DMS 273 (cell line): Measurements from ENCODE around the gene BBS12.
"Not testable (repeated sequence)": the region's sequence is repeated elsewhere in the genome, so short reads cannot be mapped to it uniquely, and the experiment has no call there.

Source experiments
- DNase-seq: peaks from one replicate; lab custom pipeline; 2025; ENCODE audit not compliant: unreplicated experiment; lab: John Stamatoyannopoulos, UW

BBS12 gene

GRCh38 chr4:122764071-122764820 is 31.7 kb downstream of the BBS12 start:
- DNase-seq: no peak

DNA sequence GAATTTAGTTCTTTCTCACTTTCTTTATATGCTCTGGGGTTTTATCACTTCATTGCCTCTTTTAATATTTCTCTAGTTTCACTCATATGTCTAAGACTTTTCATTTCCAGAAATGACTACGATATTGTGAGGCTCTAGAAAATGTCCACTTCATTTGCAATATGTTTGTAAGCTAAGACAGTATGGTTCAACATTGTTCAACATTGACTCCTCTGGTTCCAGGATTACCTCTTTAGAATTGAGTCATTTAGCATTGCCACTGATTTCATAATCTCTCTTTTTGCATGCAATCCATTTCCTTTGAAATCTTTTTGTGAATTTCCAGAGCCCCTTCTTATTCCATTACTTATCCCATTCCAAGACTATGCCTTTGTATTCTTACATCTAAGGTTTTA is 32.3 kb downstream of the BBS12 start:
- DNase-seq: no peak

- no peak for DNase-seq
These were observed 33.3 kb downstream of the BBS12 start for GRCh38 chr4:122765692-122766352.

DNA sequence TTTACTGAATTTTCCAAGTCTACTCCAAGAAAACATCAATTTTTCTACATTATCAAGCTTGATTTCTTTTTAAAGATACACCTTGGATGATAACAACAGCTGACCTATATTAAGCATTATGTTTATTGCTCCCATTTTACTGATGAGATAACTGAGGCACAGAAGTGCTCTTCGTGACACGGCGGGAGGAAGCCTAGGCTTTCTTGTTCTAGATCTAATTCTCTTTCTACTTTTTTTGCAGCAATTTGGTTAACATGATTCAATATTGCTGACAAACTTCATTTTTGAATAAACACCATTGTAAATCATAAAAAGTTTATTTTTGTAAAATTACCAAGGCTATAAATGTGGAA is 33.8 kb downstream of the BBS12 start:
- no peak for DNase-seq

DNA sequence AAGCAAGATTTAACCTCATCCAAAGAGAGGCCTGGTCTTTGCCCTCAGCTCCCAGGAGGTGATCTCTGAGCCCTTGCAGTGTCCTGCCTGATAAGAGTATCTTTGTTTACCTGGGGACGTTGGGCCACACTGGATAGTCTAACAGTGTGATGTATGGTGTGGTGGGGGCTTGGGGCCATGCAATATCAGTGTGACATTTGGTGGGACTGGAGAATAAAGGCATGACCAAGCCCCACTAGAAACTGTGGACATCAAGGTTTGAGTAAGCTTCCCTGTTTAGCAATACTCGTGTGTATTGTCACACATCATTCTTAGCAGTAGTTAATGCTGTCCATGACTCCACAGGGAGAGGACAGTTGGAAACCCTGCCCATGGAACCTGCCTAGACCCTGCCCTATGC is 34.4 kb downstream of the BBS12 start:
- DNase-seq: no peak

GRCh38 chr4:122771724-122772123 is 39.2 kb downstream of the BBS12 start:
- no peak for DNase-seq

DNA sequence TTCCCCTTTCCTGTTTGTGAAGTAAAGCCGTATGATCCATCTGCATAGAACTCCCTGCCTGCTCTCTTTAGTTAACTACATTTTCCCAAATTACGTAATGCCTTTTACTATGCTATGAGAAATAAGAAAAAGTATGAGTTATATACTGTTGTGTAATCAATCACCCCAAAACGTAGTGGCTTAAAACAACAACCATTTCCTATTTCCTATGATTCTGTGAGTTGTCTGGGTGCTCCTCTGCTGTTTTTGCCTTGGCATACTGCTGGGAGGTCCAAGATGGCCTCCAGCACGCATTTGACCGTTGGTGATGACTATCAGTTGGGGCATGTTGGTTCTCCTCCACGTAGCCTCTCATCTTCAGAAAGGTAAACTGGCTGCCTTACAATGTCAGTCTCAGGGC is 39.8 kb downstream of the BBS12 start:
- DNase-seq: no peak

GRCh38 chr4:122772986-122773385 is 40.5 kb downstream of the BBS12 start:
- no peak for DNase-seq

GRCh38 chr4:122775039-122775438 is 42.5 kb downstream of the BBS12 start:
- DNase-seq: no peak

DNA sequence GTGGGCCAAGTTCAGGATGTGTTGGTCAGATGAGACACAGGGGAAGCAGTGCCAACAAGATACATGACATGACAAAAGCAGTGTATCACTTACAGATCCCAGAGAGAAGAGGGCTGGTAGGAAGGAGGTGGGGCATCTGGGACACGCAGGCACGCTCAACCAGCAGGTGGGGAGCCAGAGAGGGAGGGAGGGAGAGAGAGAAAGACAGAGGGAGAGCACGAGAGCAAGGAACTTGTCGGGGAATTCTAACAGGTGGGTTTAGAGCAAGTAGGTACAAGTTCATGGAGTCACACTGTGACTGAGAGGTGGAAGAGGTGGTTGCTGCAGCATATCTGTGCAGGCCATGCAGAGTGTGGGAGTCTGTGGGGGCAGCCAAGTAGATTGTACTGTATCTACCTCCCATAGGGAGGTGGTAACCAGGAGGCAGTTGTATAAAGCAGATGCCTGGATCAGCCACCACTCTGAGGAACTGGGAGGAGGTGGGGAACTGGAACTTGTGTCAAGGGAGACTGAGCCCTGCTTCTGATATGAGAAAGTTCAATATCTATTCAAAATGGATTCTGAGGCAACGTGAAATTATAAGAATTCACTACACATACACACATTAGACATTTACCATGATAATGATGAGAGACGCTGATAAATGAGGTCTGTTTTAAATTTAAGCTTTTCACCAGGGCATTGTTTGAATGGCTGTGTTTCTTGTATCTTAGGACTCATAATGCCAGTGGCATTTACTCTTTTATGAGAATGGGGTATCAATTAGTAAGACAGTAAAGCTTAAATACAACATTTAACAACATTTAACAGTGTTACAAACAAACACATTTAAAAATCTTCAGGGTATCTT is 43.7 kb downstream of the BBS12 start:
- DNase-seq: no peak

DNA sequence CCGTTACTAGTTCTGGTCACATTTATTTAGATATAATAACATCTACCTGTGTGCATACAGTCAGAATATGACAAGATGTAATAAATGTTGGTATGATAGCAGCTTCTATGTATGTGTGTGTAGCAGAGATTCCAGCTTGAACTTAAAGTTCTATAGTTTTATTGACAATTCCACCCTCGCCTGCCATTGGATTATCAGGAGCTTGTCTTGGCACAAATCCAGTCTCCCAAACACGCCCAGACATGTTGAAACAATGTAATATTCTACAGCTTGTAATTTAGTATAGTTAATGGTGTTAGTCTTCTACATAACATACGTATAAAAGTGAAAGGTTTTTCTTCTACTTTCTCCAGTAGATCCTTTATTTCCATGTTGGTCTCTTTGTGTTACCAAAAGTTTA is 44.4 kb downstream of the BBS12 start:
- DNase-seq: peak; percentile 6

GRCh38 chr4:122777846-122778673 is 45.6 kb downstream of the BBS12 start:
- DNase-seq: no peak

DNA sequence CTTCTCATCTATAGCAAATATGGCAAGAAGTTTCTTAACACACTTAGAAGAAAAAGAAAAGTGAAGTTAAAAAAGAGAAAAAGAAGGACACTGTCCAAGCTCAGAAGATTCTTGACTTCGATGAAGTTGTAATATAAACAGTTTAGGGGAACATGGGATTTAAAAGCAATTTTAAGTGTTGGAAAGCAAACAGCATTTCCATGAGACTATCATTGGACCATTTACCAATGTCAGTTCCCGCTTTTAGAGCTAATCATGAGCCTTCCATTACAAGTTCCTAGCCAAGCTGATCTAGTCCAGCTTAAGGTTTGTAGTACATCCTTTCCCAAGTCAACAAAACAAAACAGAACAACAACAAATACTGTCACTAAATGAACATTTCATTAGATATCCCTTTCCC is 49.0 kb downstream of the BBS12 start:
- DNase-seq: no peak

GRCh38 chr4:122783301-122784215 is 51.1 kb downstream of the BBS12 start:
- DNase-seq: no peak

- no peak for DNase-seq
These were observed 51.8 kb downstream of the BBS12 start for GRCh38 chr4:122784261-122784660.

DNA sequence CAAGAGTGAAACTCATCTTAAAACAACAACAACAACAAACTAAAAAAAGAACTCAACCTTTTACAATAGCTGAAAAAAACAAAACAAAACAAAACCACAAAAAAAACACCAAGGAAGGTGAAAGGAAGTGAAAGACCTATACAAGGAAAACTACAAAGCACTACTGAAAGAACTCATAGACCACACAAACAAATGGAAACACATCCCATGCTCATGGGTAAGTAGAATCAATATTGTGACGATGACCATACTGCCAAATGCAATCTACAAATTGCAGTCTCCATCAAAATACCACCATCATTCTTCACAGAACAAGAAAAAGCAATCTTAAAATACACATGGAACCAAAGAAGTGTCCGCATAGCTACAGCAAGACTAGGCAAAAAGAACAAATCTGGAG is 52.6 kb downstream of the BBS12 start:
- no peak for DNase-seq

DNA sequence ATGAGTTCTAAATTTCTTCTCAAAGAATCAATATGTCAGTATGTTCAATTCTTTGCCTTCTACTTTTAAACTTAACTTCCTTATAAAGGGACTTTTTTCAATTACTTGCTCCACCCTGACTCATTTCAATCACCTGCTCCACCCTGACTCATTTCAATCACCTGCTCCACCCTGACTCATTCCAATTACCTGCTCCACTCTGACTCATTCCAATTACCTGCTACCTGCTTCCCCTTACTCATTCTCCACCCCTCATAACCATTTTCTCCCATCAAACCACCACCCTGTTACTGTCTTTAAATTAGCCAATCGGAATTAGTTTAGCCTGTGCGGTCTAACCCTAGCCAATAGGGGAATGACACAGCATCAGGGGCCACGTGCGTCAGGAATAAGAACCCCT is 53.8 kb downstream of the BBS12 start:
- DNase-seq: not testable (repeated sequence)

DNA sequence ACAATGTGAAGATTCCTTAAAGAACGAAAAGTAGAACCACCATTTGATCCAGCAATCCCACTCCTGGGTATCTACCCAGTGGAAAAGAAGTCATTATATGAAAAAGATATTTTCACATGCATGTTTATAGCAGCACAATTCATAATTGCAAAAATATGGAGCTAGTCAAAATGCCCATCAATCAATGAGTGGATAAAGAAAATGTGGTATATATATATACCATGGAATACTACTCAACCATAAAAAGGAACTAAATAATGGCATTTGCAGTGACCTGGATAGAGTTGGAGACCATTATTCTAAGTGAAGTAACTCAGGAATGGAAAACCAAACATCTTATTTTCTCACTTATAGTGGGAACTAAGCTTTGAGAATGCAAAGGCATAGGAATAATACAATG is 54.4 kb downstream of the BBS12 start:
- DNase-seq: not testable (repeated sequence)

- DNase-seq: no peak
These were observed 55.4 kb downstream of the BBS12 start for GRCh38 chr4:122787940-122788339.

GRCh38 chr4:122788935-122789334 is 56.4 kb downstream of the BBS12 start:
- no peak for DNase-seq
